ENCODE measurements around the gene RASGRF2. TPM values are rescaled to one million over a fixed set of nuclear protein-coding genes. Genes with fewer than 3 reads are reported as not detected.

Gene RASGRF2
- total and polyA plus RNA-seq, 2 of the 8 experiments (the other 6 are each of a cell fraction or from before 2014, with no cell fraction given) = 2.6 to 29.5 TPM

DNA sequence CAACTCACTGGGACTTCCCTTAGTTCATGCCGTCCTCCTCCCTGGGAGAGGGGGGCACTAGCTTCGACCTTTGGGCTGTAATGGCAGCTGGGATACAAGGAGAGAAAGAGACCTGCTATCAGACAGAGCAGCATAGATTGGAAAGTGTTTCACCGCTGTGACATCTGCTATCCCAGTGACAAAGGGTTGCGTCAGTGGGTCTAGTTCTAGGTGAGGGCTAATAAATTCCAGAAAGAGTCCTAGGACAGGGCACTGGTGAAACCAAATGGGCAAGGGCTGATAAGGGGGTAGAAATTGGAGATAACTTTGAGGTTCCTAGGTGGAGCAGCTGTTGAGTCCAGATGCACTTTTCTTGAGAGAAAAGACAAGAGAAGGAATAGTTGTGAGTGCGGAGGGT, 62.5 kb downstream of the RASGRF2 start:
- ChIA-PET CTCF (ENCODE audit: partially characterized antibody) (interaction anchor here (0.6 to 1.5 kb wide), 3 partner anchors 20 to 85 kb away, joined by 4 read pairs; no protein-coding TSS in a partner anchor), POLR2A (ENCODE audit: partially characterized antibody) (no interaction called here)
- Histone ChIP-seq H2BK20ac (ENCODE audit: low read length) (no peak overlapping the region), H3K4ac (replicated peaks; ENCODE audit: insufficient read length, low read depth, low read length) (no peak overlapping the region), H3K4me2 (ENCODE audit: insufficient read depth in 1 of 2, low read depth in 2 of 2, low read length in 2 of 2) (no peak overlapping the region), H3K4me3 (ENCODE audit: extremely low read depth in 1 of 4, insufficient read depth in 2 of 4, low read depth in 3 of 4, low read length in 4 of 4) (no peak overlapping the region), H3K4me1 (replicated peaks in 1 of 4; ENCODE audit: control insufficient read depth in 3 of 4, insufficient read depth in 4 of 4, low read length in 3 of 4) (no peaks in the 10 kb centered on the region), H2BK15ac (ENCODE audit: low read length) (no peak overlapping the region), H3K23me2 (ENCODE audit: low read depth, low read length) (no peaks in the 10 kb centered on the region), H4K8ac (ENCODE audit: extremely low read depth, insufficient read depth, low read length) (no peak overlapping the region), H3K79me1 (ENCODE audit: low read depth, low read length) (no peaks in the 10 kb centered on the region), H4K5ac (ENCODE audit: insufficient read length, low read depth, low read length) (no peak overlapping the region), H2AK5ac (ENCODE audit: low read depth, low read length) (no peak overlapping the region), H3K27me3 (replicated peaks in 1 of 4; ENCODE audit: control insufficient read depth in 3 of 4, extremely low read depth in 1 of 4, insufficient read depth in 3 of 4, low read length in 3 of 4) (no peaks in the 10 kb centered on the region), H2BK12ac (ENCODE audit: low read depth, low read length) (0 out of 2 replicates have a peak overlapping the region, but pooled peaks have one; percentile 18), H4K20me1 (replicated peaks in 1 of 2; ENCODE audit: control insufficient read depth in 1 of 2, insufficient read depth in 2 of 2, low read length in 2 of 2) (no peaks in the 10 kb centered on the region), H3K9ac (replicated peaks in 1 of 4; ENCODE audit: extremely low read depth in 1 of 4, low read depth in 3 of 4, low read length in 3 of 4) (no peak overlapping the region), H2BK5ac (ENCODE audit: low read depth, low read length) (0 out of 2 replicates have a peak overlapping the region, but pooled peaks have one; percentile 1), H2AFZ (ENCODE audit: low read length) (no peak overlapping the region), H3K9me3 (ENCODE audit: insufficient read depth in 2 of 2, low read depth in 1 of 2, low read length in 1 of 2) (no peaks in the 10 kb centered on the region), H3K14ac (ENCODE audit: insufficient read length) (no peak overlapping the region), H3K56ac (replicated peaks; ENCODE audit: insufficient read length, low read depth, low read length) (no peak overlapping the region), H3K23ac (ENCODE audit: insufficient read length) (no peak overlapping the region), H3K27ac (ENCODE audit: low read depth, low read length) (no peak overlapping the region), H3K18ac (ENCODE audit: extremely low read depth, low read length) (no peak overlapping the region), H4K91ac (replicated peaks; ENCODE audit: insufficient read length, low read length) (no peak overlapping the region), H3K36me3 (ENCODE audit: control insufficient read depth in 2 of 4, insufficient read depth in 4 of 4, low read length in 3 of 4) (no peaks in the 10 kb centered on the region), H2BK120ac (replicated peaks; ENCODE audit: low read depth, low read length) (no peak overlapping the region), H3K79me2 (ENCODE audit: control insufficient read depth in 1 of 2, insufficient read depth in 2 of 2, low read length in 2 of 2) (no peaks in the 10 kb centered on the region)
- DNase-seq (ENCODE audit: low read depth in 1 of 2, low spot score in 2 of 2) = no peak
- 83 to 100% methylated on average over 1 to 3 of the region's 5 CpGs for WGBS, 2 experiments (ENCODE audit: extremely low coverage in 1 of 2, insufficient coverage in 1 of 2, insufficient read length in 1 of 2, insufficient replicate concordance in 2 of 2, low coverage in 1 of 2, low lambda C conversion rate in 2 of 2, missing lambda C conversion rate in 1 of 2)
- FAIRE-seq = no peak
- TF ChIP-seq TEAD4 (IDR thresholded peaks at IDR 0.05; ENCODE audit: low read depth, low read length) (no peak), HDAC6 (IDR thresholded peaks at IDR 0.05; ENCODE audit: low read depth, low read length) (no peak), SUZ12 (IDR thresholded peaks at IDR 0.05; ENCODE audit: low read length) (no peak), FOSL1 (IDR thresholded peaks at IDR 0.05; ENCODE audit: insufficient read depth, low read depth, low read length) (no peak), RNF2 (IDR thresholded peaks at IDR 0.05; ENCODE audit: borderline replicate concordance, low read depth, low read length, missing control alignments, poor library complexity, severe bottlenecking) (no peak), HDAC2 (IDR thresholded peaks at IDR 0.05; ENCODE audit: borderline replicate concordance in 1 of 2, low read depth in 2 of 2, low read length in 2 of 2) (no peak), EP300 (IDR thresholded peaks at IDR 0.05; ENCODE audit: borderline replicate concordance in 1 of 2, low read depth in 2 of 2, low read length in 2 of 2) (no peak), JUND (IDR thresholded peaks at IDR 0.05; ENCODE audit: low read length) (no peak), SAP30 (IDR thresholded peaks at IDR 0.05; ENCODE audit: insufficient read depth, insufficient replicate concordance, low read length) (no peak), POU5F1 (IDR thresholded peaks at IDR 0.05; ENCODE audit: low read depth, low read length) (no peak), RBBP5 (IDR thresholded peaks at IDR 0.05; ENCODE audit: borderline replicate concordance, low read depth, low read length) (no peak)
- TF ChIP-seq, protein P1, sequence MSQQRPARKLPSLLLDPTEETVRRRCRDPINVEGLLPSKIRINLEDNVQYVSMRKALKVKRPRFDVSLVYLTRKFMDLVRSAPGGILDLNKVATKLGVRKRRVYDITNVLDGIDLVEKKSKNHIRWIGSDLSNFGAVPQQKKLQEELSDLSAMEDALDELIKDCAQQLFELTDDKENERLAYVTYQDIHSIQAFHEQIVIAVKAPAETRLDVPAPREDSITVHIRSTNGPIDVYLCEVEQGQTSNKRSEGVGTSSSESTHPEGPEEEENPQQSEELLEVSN (IDR thresholded peaks at IDR 0.05) = no peak

Data from H1 (cell line).